ENCODE results near the gene DGCR8.

- TF ChIP-seq CTCF (IDR thresholded peaks at IDR 0.05), result peak in 6 of 12 donors; percentile 12 to 35 (median 30)
- no peak for TF ChIP-seq POLR2A (IDR thresholded peaks at IDR 0.05)
Measured at GRCh38 chr22:20084547-20085413, 4.7 kb downstream of the DGCR8 start.
